H1 (cell line): ENCODE results near the gene NUB1. TPM values are rescaled to one million over a fixed set of nuclear protein-coding genes. Genes with fewer than 3 reads are reported as not detected.

Source experiments
- CTCF ChIA-PET: fragments of 300-600 bp; sonication (Branson Sonifier 250); formaldehyde crosslinking; loops from one replicate; lab custom pipeline; 2021; ENCODE audit not compliant: partially characterized antibody; lab: Charles Lee
- POLR2A ChIA-PET: fragments of 300-600 bp; sonication (Branson Sonifier 250); formaldehyde crosslinking; loops from one replicate; lab custom pipeline; 2021; ENCODE audit warnings: inconsistent platforms; ENCODE audit not compliant: partially characterized antibody; lab: Charles Lee
- DNase-seq, 2 experiments: peaks; one replicate each; pipeline versions ENCODE4 v3.0.0 to v3.0.0-alpha.2; 2010 to 2022; ENCODE audit warnings: low spot score in 2 of 2, low read depth in 1 of 2, mixed read lengths in 1 of 2
- FAIRE-seq: peaks from 2 replicates; lab custom pipeline; 2011; peaks lifted over from hg19 to GRCh38; lab: Jason Lieb, UNC
- H2AFZ ChIP-seq: 2 replicates; pipeline ENCODE4 v1.8.1; 2012; ENCODE audit warnings: low read length, inconsistent platforms
- H2AK5ac ChIP-seq: 2 replicates; pipeline ENCODE4 v1.6.1; 2013; ENCODE audit warnings: low read depth, low read length
- H2BK120ac ChIP-seq: replicated peaks from 2 replicates; pipeline ENCODE3; 2013; ENCODE audit warnings: low read depth, low read length, inconsistent platforms
- H2BK12ac ChIP-seq: 2 replicates; pipeline ENCODE4 v1.6.1; 2013; ENCODE audit warnings: low read depth, low read length
- H2BK15ac ChIP-seq: 2 replicates; pipeline ENCODE4 v1.6.1; 2013; ENCODE audit warnings: low read length
- H2BK20ac ChIP-seq: 2 replicates; pipeline ENCODE4 v1.6.1; 2013; ENCODE audit warnings: low read length
- H2BK5ac ChIP-seq: 2 replicates; pipeline ENCODE4 v1.6.1; 2013; ENCODE audit warnings: low read depth, low read length
- H3K14ac ChIP-seq: 2 replicates; pipeline ENCODE4 v1.6.1; 2013; ENCODE audit warnings: inconsistent platforms; ENCODE audit not compliant: insufficient read length
- H3K18ac ChIP-seq: 2 replicates; pipeline ENCODE4 v1.6.1; 2013; ENCODE audit warnings: low read length; ENCODE audit errors: extremely low read depth
- H3K23ac ChIP-seq: 2 replicates; pipeline ENCODE4 v1.6.1; 2013; ENCODE audit warnings: inconsistent platforms; ENCODE audit not compliant: insufficient read length
- H3K23me2 ChIP-seq: 2 replicates; pipeline ENCODE4 v1.6.1; 2013; ENCODE audit warnings: low read depth, low read length
- H3K27ac ChIP-seq: 2 replicates; pipeline ENCODE4 v1.6.1; 2011; ENCODE audit warnings: low read depth, low read length, inconsistent platforms
- H3K27me3 ChIP-seq, 4 experiments: replicated peaks in 1 of 4; 1 replicate in 1 of 4; 2 replicates in 3 of 4; pipeline versions ENCODE4 v1.6.1 to v1.8.1; 2011 to 2013; ENCODE audit warnings: low read length in 3 of 4, mild to moderate bottlenecking in 3 of 4, inconsistent platforms in 2 of 4, mixed read lengths in 2 of 4, moderate library complexity in 1 of 4; ENCODE audit not compliant: control insufficient read depth in 3 of 4, insufficient read depth in 3 of 4; ENCODE audit errors: extremely low read depth in 1 of 4
- H3K36me3 ChIP-seq, 4 experiments: 2 replicates each; pipeline versions ENCODE4 v1.6.1 to v1.8.1; 2011 to 2013; ENCODE audit warnings: mild to moderate bottlenecking in 4 of 4, low read length in 3 of 4, moderate library complexity in 2 of 4, control low read depth in 1 of 4, inconsistent platforms in 1 of 4; ENCODE audit not compliant: insufficient read depth in 4 of 4, control insufficient read depth in 2 of 4
- H3K4ac ChIP-seq: replicated peaks from 2 replicates; pipeline ENCODE3; 2013; ENCODE audit warnings: low read length, low read depth, mixed read lengths, inconsistent platforms; ENCODE audit not compliant: insufficient read length
- H3K4me1 ChIP-seq, 4 experiments: replicated peaks in 1 of 4; 1 replicate in 1 of 4; 2 replicates in 3 of 4; pipeline versions ENCODE4 v1.6.1 to v1.8.1; 2011 to 2013; ENCODE audit warnings: low read length in 3 of 4, inconsistent platforms in 2 of 4, mixed read lengths in 1 of 4; ENCODE audit not compliant: insufficient read depth in 4 of 4, control insufficient read depth in 3 of 4
- H3K4me2 ChIP-seq, 2 experiments: 2 replicates each; pipeline versions ENCODE4 v1.6.1 to v1.8.1; 2011 to 2013; ENCODE audit warnings: low read depth in 2 of 2, low read length in 2 of 2, control low read depth in 1 of 2, inconsistent platforms in 1 of 2, mild to moderate bottlenecking in 1 of 2; ENCODE audit not compliant: insufficient read depth in 1 of 2
- H3K4me3 ChIP-seq, 4 experiments: fragments of 200-600, 300-600 bp in 1 of 4; sonication (generic), shearing (Covaris generic), sonication (Bioruptor Twin) in 1 of 4; 2 replicates each; pipeline versions ENCODE4 v1.5.1 to v1.8.1; 2011 to 2016; ENCODE audit warnings: low read length in 4 of 4, low read depth in 3 of 4, control low read depth in 2 of 4, inconsistent platforms in 2 of 4, mild to moderate bottlenecking in 2 of 4, mixed read lengths in 1 of 4, moderate library complexity in 1 of 4; ENCODE audit not compliant: insufficient read depth in 2 of 4; ENCODE audit errors: extremely low read depth in 1 of 4
- H3K56ac ChIP-seq: replicated peaks from 2 replicates; pipeline ENCODE3; 2013; ENCODE audit warnings: low read depth, mild to moderate bottlenecking, mixed read lengths, low read length, inconsistent platforms; ENCODE audit not compliant: insufficient read length
- H3K79me1 ChIP-seq: 2 replicates; pipeline ENCODE4 v1.6.1; 2013; ENCODE audit warnings: low read depth, low read length, control low read depth
- H3K79me2 ChIP-seq, 2 experiments: 2 replicates each; pipeline versions ENCODE4 v1.6.1 to v1.8.1; 2012 to 2013; ENCODE audit warnings: low read length in 2 of 2, mild to moderate bottlenecking in 2 of 2, inconsistent platforms in 1 of 2; ENCODE audit not compliant: insufficient read depth in 2 of 2, control insufficient read depth in 1 of 2
- H3K9ac ChIP-seq, 4 experiments: replicated peaks in 1 of 4; 1 replicate in 1 of 4; 2 replicates in 3 of 4; pipeline versions ENCODE4 v1.6.1 to v1.8.1; 2011 to 2013; ENCODE audit warnings: low read depth in 3 of 4, low read length in 3 of 4, control low read depth in 2 of 4, mild to moderate bottlenecking in 2 of 4, moderate library complexity in 2 of 4, inconsistent platforms in 1 of 4; ENCODE audit errors: extremely low read depth in 1 of 4
- H3K9me3 ChIP-seq, 2 experiments: 2 replicates each; pipeline versions ENCODE4 v1.6.1 to v1.8.1; 2012 to 2013; ENCODE audit warnings: mild to moderate bottlenecking in 2 of 2, moderate library complexity in 2 of 2, control low read depth in 1 of 2, inconsistent platforms in 1 of 2, low read depth in 1 of 2, low read length in 1 of 2, mixed read lengths in 1 of 2; ENCODE audit not compliant: insufficient read depth in 2 of 2
- H4K20me1 ChIP-seq, 2 experiments: replicated peaks in 1 of 2; 2 replicates each; pipeline versions ENCODE3 to v1.8.1; 2011 to 2013; ENCODE audit warnings: inconsistent platforms in 2 of 2, low read length in 2 of 2, mild to moderate bottlenecking in 1 of 2; ENCODE audit not compliant: insufficient read depth in 2 of 2, control insufficient read depth in 1 of 2
- H4K5ac ChIP-seq: 2 replicates; pipeline ENCODE4 v1.6.1; 2013; ENCODE audit warnings: low read length, low read depth, mixed read lengths, inconsistent platforms; ENCODE audit not compliant: insufficient read length
- H4K8ac ChIP-seq: 2 replicates; pipeline ENCODE4 v1.8.0; 2013; ENCODE audit warnings: mild to moderate bottlenecking, moderate library complexity, low read length, inconsistent platforms; ENCODE audit not compliant: insufficient read depth; ENCODE audit errors: extremely low read depth
- H4K91ac ChIP-seq: replicated peaks from 2 replicates; pipeline ENCODE3; 2013; ENCODE audit warnings: low read length, mixed read lengths, inconsistent platforms; ENCODE audit not compliant: insufficient read length
- ASH2L ChIP-seq: fragments of 200-600, 300-600 bp; sonication (generic); IDR thresholded peaks from one replicate; pipeline ENCODE4 v1.7.1; 2017; ENCODE audit warnings: low read length
- EGR1 ChIP-seq: IDR thresholded peaks from 2 replicates; pipeline ENCODE4 v1.6.1; 2011; ENCODE audit warnings: low read depth, low read length, borderline replicate concordance
- GTF2F1 ChIP-seq: IDR thresholded peaks from 2 replicates; pipeline ENCODE4 v1.6.1; 2012; ENCODE audit warnings: low read depth, low read length, improper control_type of control experiment, borderline replicate concordance
- NRF1 ChIP-seq: IDR thresholded peaks from 2 replicates; pipeline ENCODE4 v1.6.1; 2011; ENCODE audit warnings: mild to moderate bottlenecking, low read depth, low read length, improper control_type of control experiment
- POLR2AphosphoS5 ChIP-seq: IDR thresholded peaks from 2 replicates; pipeline ENCODE4 v1.6.1; 2011; ENCODE audit warnings: low read depth, low read length
- TAF1 ChIP-seq: IDR thresholded peaks from 2 replicates; pipeline ENCODE4 v1.6.1; 2011; ENCODE audit warnings: mild to moderate bottlenecking, low read depth, low read length
- TBP ChIP-seq: IDR thresholded peaks from 2 replicates; pipeline ENCODE4 v1.6.1; 2011; ENCODE audit warnings: low read depth, low read length, improper control_type of control experiment
- TCF12 ChIP-seq: IDR thresholded peaks from 2 replicates; pipeline ENCODE4 v1.6.1; 2011; ENCODE audit warnings: low read depth, mild to moderate bottlenecking, low read length
- TEAD4 ChIP-seq: IDR thresholded peaks from 2 replicates; pipeline ENCODE4 v1.6.1; 2012; ENCODE audit warnings: low read depth, low read length, inconsistent platforms, mixed read lengths
- WGBS, 2 experiments: shearing (Covaris generic) in 1 of 2; methylation state at CpG; one replicate each; pipeline versions ENCODE4 v1.1.6 to v1.1.7; 2013 to 2015; ENCODE audit warnings: low lambda C conversion rate in 2 of 2, mixed read lengths in 2 of 2, inconsistent platforms in 1 of 2, low coverage in 1 of 2, missing lambda C conversion rate in 1 of 2; ENCODE audit not compliant: insufficient replicate concordance in 2 of 2, insufficient coverage in 1 of 2, insufficient read length in 1 of 2; ENCODE audit errors: extremely low coverage in 1 of 2, missing lambda C conversion rate in 1 of 2; 5-methylcytosine and 5-hydroxymethylcytosine counted together
- polyA plus RNA-seq, 7 experiments: library from polyadenylated mRNA; depleted of rRNA in 3 of 7; stranded (reverse) in 5 of 7; unstranded in 2 of 7; fragments of >200 nt in 5 of 7; fragments of 200-250 nt in 2 of 7; gene quantifications; 1 replicate in 5 of 7; 2 replicates in 1 of 7; 4 replicates in 1 of 7; pipeline versions ENCODE4 v1.2.1 to v1.2.3, GENCODE V29; 2011 to 2013; ENCODE audit warnings: missing spikeins in 2 of 7, mixed read lengths in 2 of 7
- total RNA-seq: library from RNA; stranded (reverse); fragmentation: NEBNext Ultra II Directional; extraction: Animal tissue kit (Norgen Biotek cat#: 25700); gene quantifications from 2 replicates; pipeline ENCODE4 v1.2.1, GENCODE V29; 2021

The NUB1 gene
- total and polyA plus RNA-seq, 2 of the 8 experiments (the other 6 are each of a cell fraction or from before 2014, with no cell fraction given), result 22.1 to 43.5 TPM

DNA sequence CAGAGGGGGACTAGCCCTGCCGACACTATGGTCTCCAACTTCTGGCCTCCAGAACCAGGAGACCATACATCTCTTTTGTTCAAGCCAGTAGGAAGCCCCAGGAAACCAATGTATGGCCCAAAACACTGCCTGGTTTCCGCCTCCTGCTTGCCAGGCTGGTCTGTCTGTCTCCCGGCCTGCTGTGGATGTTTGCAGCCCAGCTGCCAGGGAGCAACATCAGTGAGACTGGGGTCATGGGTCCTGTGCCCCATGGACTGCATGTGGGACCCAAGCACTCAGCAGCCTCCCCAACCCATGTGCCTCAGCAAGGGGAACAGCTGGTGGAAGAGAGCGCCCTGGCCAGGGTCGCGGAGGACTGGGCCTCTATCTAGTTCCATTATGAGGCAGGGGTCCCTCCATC, 33.4 kb upstream of the NUB1 start:
- no peak overlapping the region for H2BK5ac ChIP-seq
- no peak overlapping the region for H3K14ac ChIP-seq
- H2BK15ac ChIP-seq, result no peak overlapping the region
- H3K56ac ChIP-seq, result no peak overlapping the region
- DNase-seq (peak in 1 of 2 experiments; percentile 20), FAIRE-seq (no peak)
- H3K23me2 ChIP-seq, result peaks cover 10% of the 10 kb centered on the region; the same call in 1 of the 2 replicates
- H3K79me1 ChIP-seq, result no peaks in the 10 kb centered on the region
- H4K91ac ChIP-seq, result no peak overlapping the region
- H4K20me1 ChIP-seq, result peaks cover 0 to 5% of the 10 kb centered on the region in 2 experiments
- no peak overlapping the region for H3K9ac ChIP-seq
- H3K27ac ChIP-seq, result no peak overlapping the region
- ChIA-PET CTCF (interaction anchor here (0.8 to 4.7 kb wide), 3 partner anchors 7 to 66 kb away, joined by 3 to 51 read pairs (median 37); no protein-coding TSS in a partner anchor), POLR2A (no interaction called here)
- peaks cover 12 to 13% of the 10 kb centered on the region in 2 experiments for H3K9me3 ChIP-seq
- H2AFZ ChIP-seq, result no peak overlapping the region
- H3K27me3 ChIP-seq, result peaks cover 0 to 4% (median 2%) of the 10 kb centered on the region in 4 experiments; a peak in 2 of 7 replicates
- H3K79me2 ChIP-seq, result no peaks in the 10 kb centered on the region
- no peak overlapping the region for H3K4me2 ChIP-seq
- no peak overlapping the region for H3K4ac ChIP-seq
- no peaks in the 10 kb centered on the region for H3K36me3 ChIP-seq
- no peak overlapping the region for H2AK5ac ChIP-seq
- H2BK12ac ChIP-seq, result no peak overlapping the region
- no peak overlapping the region for H3K4me3 ChIP-seq
- 81% methylated on average over 6 of the region's 6 CpGs; no CpG with 5 or more reads in 1 of the 2 experiments for WGBS, 2 experiments
- H4K8ac ChIP-seq, result no peak overlapping the region
- H2BK20ac ChIP-seq, result no peak overlapping the region
- peaks cover 0 to 3% (median 2%) of the 10 kb centered on the region in 4 experiments; a peak in 4 of 7 replicates for H3K4me1 ChIP-seq
- no peak overlapping the region for H3K18ac ChIP-seq
- H2BK120ac ChIP-seq, result no peak overlapping the region
- H4K5ac ChIP-seq, result no peak overlapping the region
- H3K23ac ChIP-seq, result no peak overlapping the region
- no peak for TF ChIP-seq POLR2AphosphoS5
- no peak for TF ChIP-seq TBP
- TF ChIP-seq ASH2L, result no peak
- no peak for TF ChIP-seq TEAD4
- no peak for TF ChIP-seq GTF2F1
- no peak for TF ChIP-seq EGR1
- no peak for TF ChIP-seq NRF1
- no peak for TF ChIP-seq TCF12
- TF ChIP-seq TAF1, result no peak
